GM08714 (cell line): ENCODE results near the gene PRCD.
"Not testable (repeated sequence)": the region's sequence is repeated elsewhere in the genome, so short reads cannot be mapped to it uniquely, and the experiment has no call there.

ENCODE experiments used
- H3K4me3 ChIP-seq: fragments of 200-500 bp; sonication (Bioruptor generic); 2 replicates; pipeline ENCODE4 v1.5.1; 2014; ENCODE audit warnings: mild to moderate bottlenecking, low read length, inconsistent platforms
- ZNF274 ChIP-seq: IDR thresholded peaks from 2 replicates; pipeline ENCODE4 v1.6.1; 2012; ENCODE audit warnings: mild to moderate bottlenecking, low read depth, low read length

The PRCD gene

GRCh38 chr17:76558198-76559095 is 18.6 kb downstream of the PRCD start:
- TF ChIP-seq ZNF274: no peak
- peak overlapping the region; percentile 97 for H3K4me3 ChIP-seq

- H3K4me3 ChIP-seq: peak overlapping the region; percentile 97
These were observed 19.6 kb downstream of the PRCD start for GRCh38 chr17:76559460-76559859.

- peak overlapping the region; percentile 42 for H3K4me3 ChIP-seq
- TF ChIP-seq ZNF274: no peak
These were observed 20.4 kb downstream of the PRCD start for GRCh38 chr17:76560036-76560876.

- no peak for TF ChIP-seq ZNF274
These were observed 21.0 kb downstream of the PRCD start for GRCh38 chr17:76560877-76561221.

DNA sequence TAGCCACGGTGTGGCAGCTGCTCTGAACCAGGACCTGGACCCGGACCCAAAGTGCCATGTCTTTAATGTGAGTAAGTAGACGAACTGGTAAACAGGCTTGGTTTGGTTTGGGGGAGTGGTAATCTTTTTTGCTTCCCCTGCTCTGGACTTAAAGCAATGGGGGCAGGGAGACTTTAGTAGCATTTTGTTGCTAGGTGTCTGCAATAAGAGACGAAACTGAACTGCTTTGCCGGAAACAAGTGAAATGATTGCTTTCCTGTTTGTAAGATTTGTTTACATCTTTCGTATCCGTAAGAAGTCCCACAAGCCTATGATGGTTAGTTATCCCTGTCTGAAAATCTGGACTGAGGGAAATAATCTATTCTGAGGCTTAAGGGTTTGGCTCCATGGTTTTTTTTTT is 21.5 kb downstream of the PRCD start:
- no peak for TF ChIP-seq ZNF274
- no peak overlapping the region for H3K4me3 ChIP-seq

More at GRCh38 chr17:76560877-76561221, 21.0 kb downstream of the PRCD start:
- H3K4me3 ChIP-seq: no peak overlapping the region

GRCh38 chr17:76561799-76562268 is 22.0 kb downstream of the PRCD start:
- H3K4me3 ChIP-seq: no peak overlapping the region

GRCh38 chr17:76562734-76563148 is 22.9 kb downstream of the PRCD start:
- H3K4me3 ChIP-seq: no peak overlapping the region
- no peak for TF ChIP-seq ZNF274

More at GRCh38 chr17:76561799-76562268, 22.0 kb downstream of the PRCD start:
- TF ChIP-seq ZNF274: no peak

DNA sequence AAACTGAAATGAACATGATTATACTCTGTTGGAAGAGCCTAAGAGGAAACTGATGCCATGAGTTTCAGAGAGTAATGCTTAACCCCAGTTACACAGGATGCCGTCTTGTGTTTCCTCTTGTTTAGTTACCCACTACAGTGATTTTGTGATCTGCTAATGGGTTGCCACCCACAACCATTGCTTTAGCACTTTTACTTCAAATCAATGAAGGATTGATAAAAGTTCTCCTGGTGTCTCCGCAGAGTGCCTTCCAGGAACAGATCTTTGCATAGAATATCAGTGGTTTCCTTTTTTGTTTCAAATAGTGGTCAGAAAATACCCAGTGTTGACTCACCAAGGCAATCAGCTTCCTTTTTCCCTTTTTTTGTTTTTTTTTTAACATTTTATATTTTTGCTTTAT is 23.5 kb downstream of the PRCD start:
- not testable (repeated sequence) for H3K4me3 ChIP-seq

DNA sequence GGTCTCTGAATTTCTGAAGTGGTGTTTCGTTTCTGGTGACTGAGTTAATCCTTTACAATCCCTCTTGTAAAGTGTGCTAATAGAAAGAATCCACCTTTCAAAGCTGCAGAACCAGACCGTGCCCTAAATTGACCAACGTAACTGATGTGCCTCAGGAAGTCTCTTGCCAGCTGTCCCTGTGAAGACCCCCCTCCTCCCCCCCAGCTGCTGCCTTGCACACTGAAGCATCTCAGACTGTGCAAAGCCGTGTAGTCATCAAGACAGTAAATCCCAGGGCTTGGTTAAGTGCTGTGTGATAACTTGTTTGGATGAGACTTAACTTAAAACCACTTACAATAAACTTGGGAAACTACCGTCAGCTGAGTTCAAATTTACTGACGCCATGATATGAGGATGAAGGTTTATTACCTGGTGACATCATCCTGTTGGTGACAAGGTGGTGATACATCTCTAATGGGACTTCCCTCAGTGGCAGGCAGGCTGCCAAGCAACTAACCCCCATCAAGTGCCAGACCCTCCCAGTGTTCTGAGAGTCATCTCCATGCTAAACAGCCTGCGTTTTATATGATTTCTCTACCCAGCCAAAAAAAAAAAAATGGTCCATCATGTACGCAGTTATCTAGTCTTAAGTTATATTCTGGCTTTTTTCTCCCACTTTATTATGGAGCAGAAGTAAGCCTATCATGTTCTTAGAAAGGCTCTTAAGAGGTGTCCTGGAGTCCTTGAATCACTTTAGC is 25.3 kb downstream of the PRCD start:
- not testable (repeated sequence) for H3K4me3 ChIP-seq

DNA sequence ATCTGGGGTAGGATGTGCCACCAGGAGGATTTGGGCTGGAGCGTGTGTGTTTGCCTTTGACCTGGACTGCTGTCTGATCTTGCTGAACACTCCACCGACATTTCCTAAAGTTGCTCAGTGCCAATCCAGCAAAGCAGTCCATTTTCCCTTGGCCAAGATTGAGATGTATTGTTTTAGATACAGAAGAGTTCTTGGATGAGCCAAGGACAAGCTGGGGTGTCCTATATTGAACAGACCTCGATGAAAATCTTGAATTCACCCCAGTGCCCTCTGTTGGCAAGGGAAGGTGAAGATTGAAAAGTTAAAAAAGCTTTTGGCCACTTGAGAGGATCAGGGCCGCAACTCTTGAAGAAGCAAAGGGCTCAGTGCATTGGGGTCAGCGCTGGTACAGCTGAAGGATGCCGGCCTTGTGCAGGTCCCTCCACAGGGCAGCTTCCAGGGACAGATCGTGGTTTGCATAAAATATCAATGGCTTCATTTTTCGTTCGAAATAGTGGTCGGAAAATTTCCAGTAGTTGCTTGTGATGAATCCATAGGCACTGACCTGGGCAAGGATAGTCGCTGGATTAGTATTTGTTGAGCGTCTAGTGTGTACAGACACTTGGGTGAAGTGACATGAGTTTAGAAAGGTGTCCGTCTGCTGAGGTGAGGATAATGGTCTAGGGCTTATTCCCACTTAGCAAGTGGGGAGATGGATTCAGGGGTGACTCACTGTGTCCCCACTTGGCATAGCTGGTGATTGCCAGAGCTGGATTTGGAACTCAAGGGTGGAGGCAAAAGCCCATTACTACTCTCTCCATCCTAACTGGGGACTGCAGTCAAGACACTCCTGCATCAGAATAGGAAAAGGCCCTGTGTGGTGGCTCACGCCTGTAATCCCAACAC is 26.1 kb downstream of the PRCD start:
- no peak for TF ChIP-seq ZNF274
- no peak overlapping the region for H3K4me3 ChIP-seq

DNA sequence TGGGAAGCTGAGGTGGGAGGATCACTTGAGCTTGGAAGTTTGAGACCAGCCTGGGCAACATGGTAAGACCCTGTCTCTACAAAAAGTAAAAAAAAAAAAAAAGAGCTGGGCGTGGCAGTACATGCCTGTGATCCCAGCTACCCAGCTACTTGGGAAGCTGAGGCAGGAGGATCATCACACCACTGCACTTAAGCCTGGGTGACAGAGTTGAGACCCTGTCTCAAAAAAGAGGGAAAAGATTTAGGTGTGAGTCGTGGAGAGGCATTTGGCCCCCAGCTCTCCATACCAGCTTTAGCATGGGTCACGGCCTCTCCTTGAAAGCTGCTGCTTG is 26.7 kb downstream of the PRCD start:
- TF ChIP-seq ZNF274: no peak
- no peak overlapping the region for H3K4me3 ChIP-seq

DNA sequence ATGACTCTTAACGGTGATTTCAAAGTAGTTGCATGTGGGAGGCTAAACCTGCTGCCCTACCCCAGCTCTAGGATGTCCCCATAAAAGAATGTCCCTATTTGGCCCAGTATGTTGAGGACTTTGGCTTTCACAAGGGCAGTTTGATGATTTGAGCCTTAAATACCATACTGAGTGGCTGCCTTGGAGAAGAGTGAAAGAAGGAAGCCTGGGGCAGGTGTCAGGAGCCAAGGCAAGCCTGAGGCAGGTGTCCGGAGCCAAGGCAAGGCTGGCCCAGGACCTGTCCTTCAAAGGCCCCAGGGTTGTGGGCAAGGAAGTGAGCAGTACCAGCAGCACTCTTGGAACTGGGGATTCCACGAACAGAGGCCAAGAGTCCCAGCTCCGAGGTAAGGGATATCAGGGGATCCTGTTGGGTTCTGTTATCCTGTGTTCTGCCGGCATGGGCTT is 27.2 kb downstream of the PRCD start:
- no peak overlapping the region for H3K4me3 ChIP-seq
- no peak for TF ChIP-seq ZNF274

DNA sequence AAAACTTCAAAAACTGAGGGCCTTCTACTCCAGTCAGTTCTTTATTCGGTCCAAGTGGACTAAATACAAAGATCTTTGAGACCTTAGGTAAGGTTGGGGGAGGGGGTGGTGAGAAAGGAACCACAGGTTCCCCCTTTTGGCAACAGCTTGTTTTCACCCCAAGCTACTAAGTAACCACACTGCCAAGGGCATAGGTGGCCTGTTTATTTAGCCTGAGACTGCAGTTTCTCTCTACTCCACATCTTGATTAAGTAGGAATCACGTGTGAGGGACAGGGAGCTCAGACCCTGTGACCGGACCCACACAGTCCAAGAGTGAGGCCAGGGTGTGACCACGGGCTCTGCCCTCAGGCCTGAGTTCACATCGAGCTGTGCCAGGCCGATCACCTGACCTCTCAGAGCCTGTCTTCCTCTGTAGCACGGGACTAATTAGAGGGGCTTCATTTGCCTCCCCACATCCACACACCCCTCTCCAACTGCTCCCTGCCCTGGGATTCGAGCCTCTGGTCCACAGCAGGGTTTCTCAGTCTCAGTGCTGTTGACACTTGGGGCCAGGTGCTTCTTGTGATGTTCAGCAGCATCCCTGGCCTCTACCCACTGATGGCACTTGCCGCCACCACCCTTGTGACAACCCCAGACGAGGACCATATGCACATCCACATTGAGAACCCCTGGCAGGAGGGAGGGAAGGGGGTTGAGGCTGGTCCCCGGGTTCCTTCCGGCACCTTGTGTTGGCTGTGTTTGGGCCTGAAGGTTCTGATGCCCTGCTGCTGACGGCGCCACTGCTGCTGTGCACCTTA is 28.0 kb downstream of the PRCD start:
- no peak for TF ChIP-seq ZNF274

More for the DNA sequence above, 28.0 kb downstream of the PRCD start:
- no peak overlapping the region for H3K4me3 ChIP-seq
